ENCODE measurements around the gene OGG1.
A peak's percentile ranks its signal among the peaks of the same experiment; 100 is the strongest.

Gene OGG1

GRCh38 chr3:9727743-9728142 is 22.0 kb upstream of the OGG1 start:
- no peak for DNase-seq (ENCODE audit: low spot score)

GRCh38 chr3:9729419-9729818 is 20.3 kb upstream of the OGG1 start:
- no peak for DNase-seq (ENCODE audit: low spot score)

- DNase-seq (ENCODE audit: low spot score): no peak
Measured at GRCh38 chr3:9730657-9731205, 19.0 kb upstream of the OGG1 start.

- peak; percentile 98 for DNase-seq (ENCODE audit: low spot score)
Measured at GRCh38 chr3:9731206-9732079, 18.3 kb upstream of the OGG1 start, which contains the start of gene BRPF1. BRPF1 (plus strand) TSS chr3:9731735; CDS start chr3:9734141, 2,406 bp downstream.

DNA sequence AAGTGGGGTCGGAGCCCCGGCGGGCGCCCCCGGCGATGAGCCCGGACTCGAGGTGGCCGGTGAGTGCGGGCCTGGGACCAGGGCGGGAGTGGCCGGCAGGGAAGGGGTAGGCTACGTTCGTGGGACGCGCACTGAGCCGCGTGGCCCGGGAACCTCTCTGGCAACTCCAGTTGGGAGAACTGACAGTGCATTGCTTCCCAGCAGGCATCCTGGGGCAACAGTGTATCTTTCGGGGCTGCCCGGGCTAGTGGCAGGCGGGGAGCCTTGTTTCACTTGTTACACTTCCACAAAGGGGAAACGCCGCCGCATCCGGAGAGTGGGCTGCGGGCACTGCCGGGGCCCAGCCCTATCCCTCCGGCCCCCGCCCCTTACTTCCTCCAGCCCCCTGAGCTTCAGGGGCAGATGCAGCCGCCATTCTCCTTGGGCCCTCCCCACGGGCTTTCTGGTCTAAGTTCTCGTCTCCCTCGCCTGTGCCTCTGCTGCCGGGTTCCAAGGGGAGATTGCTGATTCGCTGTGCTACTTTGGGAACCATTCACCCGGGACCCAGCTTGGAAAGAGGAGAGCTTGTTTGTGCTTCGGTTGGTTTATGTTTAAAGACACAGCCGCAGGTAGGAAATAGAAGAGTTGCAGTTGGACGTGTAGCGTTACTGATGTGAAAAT is 17.5 kb upstream of the OGG1 start:
- DNase-seq (ENCODE audit: low spot score): peak; percentile 49

DNA sequence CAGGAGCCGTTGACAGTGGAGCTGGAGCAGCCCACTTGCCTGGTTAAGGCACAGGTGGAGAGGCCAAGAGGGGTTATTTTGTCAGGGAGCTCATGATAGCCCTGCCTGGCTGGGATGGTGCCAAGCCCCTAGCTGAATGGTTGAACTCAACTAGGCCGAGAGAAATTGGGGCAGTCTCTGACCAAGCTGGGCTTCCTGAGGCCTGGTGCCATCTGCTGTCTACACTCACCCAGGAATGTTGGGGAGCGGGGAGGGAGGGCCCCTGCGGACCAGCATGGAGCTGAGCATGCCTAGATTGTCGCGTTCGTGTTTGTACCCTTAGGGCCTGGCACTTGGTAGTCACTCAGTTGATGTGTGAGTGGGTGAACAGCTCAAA is 17.0 kb upstream of the OGG1 start:
- no peak for DNase-seq (ENCODE audit: low spot score)

DNA sequence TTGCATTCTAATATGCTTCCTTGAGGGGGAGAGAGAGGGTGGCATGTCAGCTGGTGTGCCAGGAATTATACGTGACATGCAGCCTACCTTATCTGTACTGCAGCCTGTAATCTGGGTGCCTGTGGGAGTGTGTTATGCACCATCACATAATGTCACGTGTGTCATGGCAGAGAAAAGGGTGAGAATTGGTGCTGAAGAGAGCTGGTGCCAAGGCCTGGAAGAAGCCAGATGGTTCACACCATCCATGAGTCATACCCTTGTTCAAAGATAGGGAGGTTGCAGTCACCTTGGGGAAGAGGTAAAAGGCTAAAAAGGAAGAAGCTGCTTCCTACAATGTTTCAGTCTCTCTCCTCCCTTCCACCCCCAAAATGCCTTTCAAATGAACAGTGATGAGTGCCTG is 12.9 kb upstream of the OGG1 start:
- DNase-seq (ENCODE audit: low spot score): no peak

DNA sequence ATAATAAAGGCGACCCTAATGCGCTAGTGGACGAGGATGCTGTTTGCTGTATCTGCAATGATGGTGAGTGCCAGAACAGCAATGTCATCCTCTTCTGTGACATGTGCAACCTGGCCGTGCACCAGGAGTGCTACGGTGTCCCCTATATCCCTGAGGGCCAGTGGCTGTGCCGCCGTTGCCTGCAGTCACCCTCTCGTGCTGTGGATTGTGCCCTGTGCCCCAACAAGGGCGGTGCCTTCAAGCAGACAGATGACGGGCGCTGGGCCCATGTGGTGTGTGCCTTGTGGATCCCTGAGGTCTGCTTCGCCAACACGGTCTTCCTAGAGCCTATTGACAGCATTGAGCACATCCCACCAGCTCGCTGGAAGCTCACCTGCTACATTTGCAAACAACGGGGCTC is 10.6 kb upstream of the OGG1 start:
- no peak for DNase-seq (ENCODE audit: low spot score)

GRCh38 chr3:9742560-9742959 is 7.2 kb upstream of the OGG1 start:
- no peak for DNase-seq (ENCODE audit: low spot score)

GRCh38 chr3:9743548-9743947 is 6.2 kb upstream of the OGG1 start:
- no peak for DNase-seq (ENCODE audit: low spot score)

DNA sequence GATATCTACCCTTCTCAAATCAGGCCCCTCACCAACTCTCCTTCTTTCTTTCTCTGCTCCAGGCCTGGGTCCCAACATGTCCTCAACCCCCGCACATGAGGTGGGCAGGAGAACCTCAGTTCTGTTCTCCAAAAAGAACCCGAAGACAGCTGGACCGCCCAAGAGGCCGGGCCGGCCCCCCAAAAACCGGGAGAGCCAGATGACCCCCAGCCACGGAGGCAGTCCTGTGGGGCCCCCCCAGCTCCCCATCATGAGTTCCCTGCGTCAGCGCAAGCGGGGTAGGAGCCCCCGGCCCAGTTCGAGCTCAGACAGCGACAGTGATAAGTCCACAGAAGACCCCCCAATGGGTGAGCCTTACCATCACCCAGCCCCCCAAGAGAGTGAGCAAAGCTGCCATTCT is 5.6 kb upstream of the OGG1 start:
- no peak for DNase-seq (ENCODE audit: low spot score)

DNA sequence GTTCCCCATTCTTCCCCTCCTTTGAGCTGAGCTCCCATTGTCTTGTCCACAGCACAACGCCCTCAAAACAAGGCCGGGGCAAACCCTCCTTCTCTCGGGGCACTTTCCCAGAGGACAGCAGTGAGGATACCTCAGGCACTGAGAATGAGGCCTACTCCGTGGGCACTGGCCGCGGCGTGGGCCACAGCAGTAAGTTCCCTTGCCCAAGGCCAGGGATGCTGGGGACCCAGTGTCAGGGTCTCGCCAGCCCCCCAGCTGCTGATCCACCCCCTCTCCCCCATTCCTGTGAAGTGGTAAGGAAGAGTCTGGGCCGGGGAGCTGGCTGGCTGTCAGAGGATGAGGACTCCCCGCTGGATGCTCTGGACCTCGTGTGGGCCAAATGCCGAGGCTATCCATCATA is 4.2 kb upstream of the OGG1 start:
- no peak for DNase-seq (ENCODE audit: low spot score)

GRCh38 chr3:9746330-9746729 is 3.4 kb upstream of the OGG1 start:
- no peak for DNase-seq (ENCODE audit: low spot score)

DNA sequence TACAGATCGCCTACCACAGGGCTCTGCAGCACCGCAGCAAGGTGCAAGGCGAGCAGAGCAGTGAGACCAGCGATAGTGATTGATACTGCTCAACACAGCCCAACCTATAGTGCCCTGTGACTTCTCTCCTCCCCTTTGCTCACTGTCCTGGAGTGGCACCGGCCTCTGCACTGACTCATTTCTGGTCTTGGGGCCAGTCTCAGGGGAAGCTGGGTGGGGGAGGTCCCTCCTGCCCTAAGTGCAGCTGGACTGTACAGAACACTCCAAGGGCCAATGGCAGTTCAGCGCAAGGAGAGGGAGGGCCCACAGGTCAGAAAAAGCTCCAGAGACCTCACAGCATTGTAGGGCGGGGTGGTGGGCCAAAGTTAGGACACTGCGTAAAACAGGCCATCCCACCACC is 2.5 kb upstream of the OGG1 start:
- no peak for DNase-seq (ENCODE audit: low spot score)

GRCh38 chr3:9748031-9748430 is 1.7 kb upstream of the OGG1 start:
- no peak for DNase-seq (ENCODE audit: low spot score)

DNA sequence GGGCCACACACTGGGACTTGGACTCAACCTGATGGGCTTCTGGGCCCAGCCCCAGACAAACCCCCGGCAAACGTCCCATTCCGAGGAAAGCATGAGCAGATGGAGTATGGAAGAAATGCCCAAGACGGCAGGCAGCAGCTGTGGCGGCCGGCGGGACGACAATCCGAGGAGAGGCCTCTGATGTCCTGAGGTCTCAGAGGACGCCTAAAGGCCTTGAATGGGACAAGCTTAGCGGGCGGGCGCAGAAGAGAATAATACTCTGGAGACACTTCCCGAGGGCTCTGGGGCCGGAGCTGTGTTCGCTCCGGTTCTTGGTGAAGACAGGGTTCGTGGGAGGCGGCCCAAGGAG is 482 bp upstream of the OGG1 start:
- DNase-seq (ENCODE audit: low spot score): no peak

DNA sequence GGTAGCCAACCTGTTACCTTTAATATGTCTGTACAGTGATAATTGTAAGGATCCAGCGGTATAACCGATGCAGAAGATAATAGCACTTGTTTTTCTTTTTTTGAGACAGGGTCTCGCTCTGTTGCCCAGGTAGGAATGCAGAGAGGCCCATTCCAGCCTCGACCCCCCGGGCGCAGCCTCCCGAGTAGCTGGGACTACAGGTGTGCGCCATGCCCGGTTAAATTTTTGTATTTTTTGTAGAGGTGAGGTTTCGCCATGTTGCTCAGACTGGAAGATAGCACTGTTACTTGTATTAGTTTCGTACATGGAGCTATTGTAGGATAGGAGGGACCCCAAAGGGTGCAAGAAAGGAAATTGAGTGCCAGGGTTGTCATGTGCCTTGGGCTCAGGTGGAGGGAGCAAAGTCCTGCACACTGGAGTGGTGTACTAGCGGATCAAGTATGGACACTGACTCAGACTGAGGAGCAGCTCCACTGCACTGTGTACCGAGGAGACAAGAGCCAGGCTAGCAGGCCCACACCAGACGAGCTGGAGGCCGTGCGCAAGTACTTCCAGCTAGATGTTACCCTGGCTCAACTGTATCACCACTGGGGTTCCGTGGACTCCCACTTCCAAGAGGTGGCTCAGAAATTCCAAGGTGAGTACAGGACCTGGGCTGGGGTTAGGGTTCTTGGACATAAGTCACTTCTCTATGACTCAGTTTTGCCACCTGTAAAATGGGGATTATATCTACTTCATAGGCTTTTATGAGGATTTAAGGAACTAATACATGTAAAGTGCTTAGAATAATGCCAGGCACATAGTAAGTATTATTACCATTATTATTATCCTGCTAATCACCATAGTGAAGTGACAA is 1.0 kb downstream of the OGG1 start:
- peak; percentile 57 for DNase-seq (ENCODE audit: low spot score)

- DNase-seq (ENCODE audit: low spot score): no peak
Measured at GRCh38 chr3:9754678-9755077, 4.9 kb downstream of the OGG1 start.

DNA sequence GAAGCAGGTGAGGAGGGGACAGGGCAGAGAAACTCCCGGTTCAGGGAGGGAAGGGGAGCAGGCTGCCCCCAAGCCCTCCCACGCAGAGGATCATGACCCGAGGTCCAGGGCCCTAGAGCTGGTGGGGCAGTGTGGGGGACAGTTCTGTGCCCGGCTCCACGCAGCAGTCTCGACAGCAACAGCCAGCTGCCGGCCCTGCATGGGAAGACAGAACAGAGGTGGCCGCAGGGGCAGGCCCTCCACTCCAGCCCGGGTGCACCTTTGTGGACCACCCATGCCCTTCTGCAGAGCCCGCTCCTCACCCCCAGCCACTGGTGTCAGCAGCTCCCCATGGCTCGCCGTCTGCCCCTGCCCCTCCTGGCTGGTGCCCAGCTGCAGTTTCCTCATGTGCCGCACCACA is 7.7 kb downstream of the OGG1 start:
- no peak for DNase-seq (ENCODE audit: low spot score)

DNA sequence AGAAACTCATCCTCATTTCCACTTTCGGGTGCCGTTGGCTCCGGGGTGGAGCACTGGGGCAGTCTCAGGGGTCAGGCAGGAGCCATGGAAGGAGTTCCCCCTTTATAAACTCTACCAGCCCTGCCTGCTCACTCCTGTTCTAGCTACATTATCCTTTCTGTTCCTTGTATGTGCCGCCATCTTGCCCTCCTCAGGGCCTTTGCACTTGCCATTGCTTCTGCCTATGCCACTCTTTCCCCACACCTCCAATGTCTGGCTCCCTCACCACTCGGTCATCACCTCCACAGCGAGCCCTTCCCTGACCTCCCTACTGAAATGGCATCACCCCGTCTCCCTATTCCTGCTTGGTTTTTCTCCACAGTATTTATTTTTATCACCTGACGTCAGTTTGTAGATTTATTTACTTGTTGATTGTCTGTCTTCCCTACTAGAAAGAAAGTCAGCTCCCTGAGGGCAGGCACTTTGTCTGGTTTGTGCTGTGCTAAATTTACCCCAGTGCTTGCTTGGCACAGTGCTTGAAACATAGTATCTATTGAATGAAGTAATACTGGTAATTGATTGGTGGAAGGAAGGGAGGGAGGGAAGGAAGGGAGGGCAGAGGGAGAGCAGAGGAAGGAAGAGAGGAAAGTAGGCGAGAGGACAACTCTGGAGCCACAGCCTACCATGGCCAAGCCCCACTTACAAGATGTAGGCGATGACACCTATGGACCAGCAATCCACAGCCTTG is 11.2 kb downstream of the OGG1 start:
- no peak for DNase-seq (ENCODE audit: low spot score)

DNA sequence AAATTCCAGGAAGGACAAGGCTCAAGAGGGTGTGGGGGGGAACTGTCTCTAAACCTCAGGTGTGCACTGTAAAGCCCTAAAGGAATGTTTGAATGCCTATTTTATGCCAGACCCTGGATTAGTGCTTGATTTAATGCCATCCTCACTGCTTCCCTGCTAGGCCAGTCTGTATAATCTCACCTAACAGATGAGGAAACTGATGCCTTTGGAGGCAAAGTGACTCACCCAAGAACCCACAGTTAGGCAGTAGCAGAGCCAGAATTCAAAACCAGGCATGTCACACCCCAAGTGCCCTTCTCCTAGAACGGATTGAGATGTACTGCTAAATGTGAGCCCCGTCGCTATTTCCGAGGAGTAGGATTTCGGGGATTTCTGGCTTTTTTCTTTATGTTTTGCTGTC is 12.2 kb downstream of the OGG1 start:
- DNase-seq (ENCODE audit: low spot score): no peak

DNA sequence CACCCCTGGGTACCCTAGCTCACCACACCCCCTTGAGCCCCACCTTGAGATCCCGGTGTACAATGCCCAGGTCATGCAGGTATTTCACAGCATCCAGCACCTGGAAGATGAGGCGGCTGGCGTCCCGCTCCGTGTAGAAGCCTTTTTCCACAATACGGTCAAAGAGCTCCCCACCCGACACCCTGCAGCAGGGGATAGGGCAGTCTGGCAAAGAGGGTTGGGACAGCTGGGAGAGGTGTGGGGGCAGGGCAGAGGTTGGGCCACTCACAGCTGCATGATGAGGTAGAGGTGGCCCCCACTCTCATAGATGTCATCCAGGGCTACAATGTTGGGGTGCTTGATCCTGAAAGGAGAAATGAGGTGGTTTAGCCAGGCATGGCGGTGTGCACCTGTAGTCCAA is 13.1 kb downstream of the OGG1 start:
- no peak for DNase-seq (ENCODE audit: low spot score)

Measured in NAMALWA (cell line).